Dedifferentiated amniotic fluid mesenchymal stem cell (primary cell): ENCODE results near the gene OPCML.

Source experiments
- DNase-seq: peaks from one replicate; pipeline ENCODE4 v3.0.0-alpha.2; 2016; ENCODE audit errors: extremely low spot score

The OPCML gene

GRCh38 chr11:133232665-133233064 is 299.6 kb downstream of the OPCML start:
- DNase-seq: no peak

GRCh38 chr11:133230431-133230830 is 301.9 kb downstream of the OPCML start:
- DNase-seq: no peak

GRCh38 chr11:133228471-133229329 is 303.6 kb downstream of the OPCML start:
- no peak for DNase-seq

- DNase-seq: no peak
Measured at GRCh38 chr11:133227632-133228111, 304.6 kb downstream of the OPCML start.

- no peak for DNase-seq
Measured at GRCh38 chr11:133224271-133224670, 308.0 kb downstream of the OPCML start.

GRCh38 chr11:133222425-133223330 is 309.6 kb downstream of the OPCML start:
- no peak for DNase-seq

DNA sequence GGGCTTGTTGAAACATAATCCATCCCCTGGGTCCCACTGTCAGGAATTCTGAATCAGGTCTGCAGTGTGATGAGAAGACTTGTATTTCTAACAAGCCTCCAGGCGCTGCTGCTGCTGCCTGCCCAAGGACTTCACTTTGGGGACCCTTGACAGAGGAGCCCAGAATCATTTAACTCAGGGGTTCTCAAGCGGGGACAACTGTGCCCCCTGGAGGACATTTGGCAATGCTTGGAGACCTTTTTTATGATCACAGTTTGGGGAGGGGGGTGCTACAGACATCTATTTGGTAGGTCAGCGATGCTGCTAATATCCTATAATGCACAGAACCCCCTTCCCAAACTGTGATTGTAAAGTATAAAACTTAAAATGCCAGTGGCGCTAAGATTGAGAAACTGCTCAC is 312.8 kb downstream of the OPCML start:
- DNase-seq: no peak

DNA sequence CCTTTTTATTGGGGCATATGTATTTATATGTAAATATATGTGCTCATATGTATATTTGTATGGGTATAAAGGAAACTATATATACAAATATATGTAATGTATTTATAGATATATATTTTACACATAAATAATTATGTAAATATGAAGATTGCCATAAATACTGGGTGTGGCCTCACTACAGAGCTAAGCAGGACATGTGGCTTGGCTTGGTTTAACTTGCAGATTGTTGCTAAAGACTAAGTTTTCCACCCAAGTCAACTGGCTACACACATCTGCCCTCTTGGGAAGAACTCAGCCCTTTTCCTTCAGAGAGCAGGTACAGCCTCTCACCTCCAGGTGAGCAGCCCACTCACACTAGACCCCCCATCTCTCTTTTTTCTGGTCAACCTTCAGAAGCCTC is 315.5 kb downstream of the OPCML start:
- no peak for DNase-seq

DNA sequence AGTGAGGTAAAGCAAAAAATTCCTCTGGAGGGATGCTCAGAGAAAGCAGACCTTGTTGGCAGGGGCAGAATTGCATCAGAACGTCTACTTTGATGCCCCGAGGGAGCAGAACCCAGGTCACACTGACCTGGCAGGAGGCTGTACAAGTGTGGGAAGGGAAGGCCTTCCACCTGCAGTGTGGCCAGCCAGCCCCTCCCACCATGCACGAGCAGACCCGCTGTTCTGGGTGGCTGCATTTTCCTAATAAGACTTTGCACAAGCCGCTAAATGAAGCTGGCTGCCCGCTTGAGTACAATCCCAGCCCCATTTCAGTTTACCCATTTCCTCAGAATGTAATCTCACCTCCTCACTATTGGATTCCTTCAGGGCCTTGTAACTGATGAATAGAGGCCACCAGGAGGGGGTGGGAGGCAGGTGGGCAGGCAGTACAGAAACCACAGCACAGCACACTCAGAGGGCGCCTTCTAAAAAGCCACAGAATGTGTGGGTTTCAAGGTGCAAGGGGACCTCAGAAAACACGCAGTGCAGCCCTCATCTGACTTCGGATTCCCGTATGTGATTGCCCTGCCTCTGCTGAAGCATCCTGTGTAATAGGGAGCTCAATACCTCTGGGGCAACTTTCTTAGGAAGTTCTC is 316.6 kb downstream of the OPCML start:
- DNase-seq: no peak

DNA sequence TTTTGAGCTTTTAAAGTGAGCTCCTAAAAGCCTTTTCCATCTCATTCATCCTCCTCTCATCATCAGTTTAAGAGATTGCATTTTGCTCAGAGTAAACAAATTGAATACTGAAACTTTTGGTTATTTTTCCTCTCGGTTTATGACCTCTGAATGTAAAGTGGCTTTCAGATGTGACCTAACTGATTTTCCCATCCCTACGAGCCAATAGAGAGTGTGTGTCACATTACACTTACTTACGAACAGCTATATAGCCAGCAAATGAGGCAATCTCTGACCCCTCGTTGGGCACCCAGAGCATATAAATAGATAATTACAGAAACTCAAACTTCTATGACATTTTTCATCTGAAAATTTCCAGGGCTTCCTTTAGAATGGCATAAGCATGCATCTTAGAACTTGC is 317.7 kb downstream of the OPCML start:
- no peak for DNase-seq

DNA sequence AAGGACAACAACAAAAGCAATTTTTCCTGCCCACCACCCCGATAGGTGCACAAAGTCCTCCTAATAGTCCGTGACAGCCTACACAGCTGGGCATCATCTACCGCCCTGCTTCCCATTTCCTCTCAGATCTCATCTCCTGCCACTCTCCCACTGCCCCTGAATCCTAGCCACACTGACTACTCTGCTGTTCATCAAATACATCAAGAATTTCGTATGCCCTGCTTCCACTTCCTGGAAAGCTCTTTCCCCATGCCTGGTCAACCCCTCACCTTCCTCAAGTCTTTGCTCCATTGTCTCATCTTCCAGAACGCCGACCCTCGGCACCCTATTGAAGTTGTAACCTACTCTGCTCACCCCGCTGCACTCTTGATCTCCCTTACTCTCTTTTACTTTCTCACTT is 320.1 kb downstream of the OPCML start:
- no peak for DNase-seq

- no peak for DNase-seq
Measured at GRCh38 chr11:133207995-133208394, 324.3 kb downstream of the OPCML start.

DNA sequence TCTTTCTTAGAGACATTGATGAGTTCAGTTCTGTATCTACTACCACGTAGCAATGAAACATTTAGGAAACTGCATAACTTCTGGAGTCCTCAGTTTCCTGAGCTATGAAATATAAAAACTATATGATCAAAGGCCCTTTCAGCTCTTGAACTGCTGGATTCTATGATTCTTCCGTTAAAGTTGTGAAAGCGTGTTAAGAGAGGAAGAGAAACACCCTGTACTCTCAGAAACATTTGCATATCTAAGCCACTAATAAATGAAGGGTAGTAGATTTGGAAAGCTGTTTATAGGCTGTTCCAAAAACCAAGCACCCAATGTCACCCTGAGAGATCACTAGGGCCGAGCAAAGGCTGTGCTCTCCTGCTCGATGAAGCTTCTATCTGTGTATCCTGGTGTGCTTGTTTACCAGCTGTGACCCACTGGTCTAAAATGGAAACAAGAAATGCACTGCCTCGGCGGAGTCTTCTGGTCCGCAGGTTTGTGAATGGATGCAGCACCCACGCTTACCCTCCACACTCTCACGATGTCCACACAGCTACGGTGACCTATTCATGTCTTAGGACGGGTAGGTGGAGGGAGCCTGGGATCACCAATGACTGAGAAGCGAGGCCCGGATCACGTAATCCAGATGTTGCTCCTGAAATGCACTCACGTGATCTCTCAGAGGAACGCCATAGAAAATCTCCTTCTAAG is 325.8 kb downstream of the OPCML start:
- DNase-seq: no peak

DNA sequence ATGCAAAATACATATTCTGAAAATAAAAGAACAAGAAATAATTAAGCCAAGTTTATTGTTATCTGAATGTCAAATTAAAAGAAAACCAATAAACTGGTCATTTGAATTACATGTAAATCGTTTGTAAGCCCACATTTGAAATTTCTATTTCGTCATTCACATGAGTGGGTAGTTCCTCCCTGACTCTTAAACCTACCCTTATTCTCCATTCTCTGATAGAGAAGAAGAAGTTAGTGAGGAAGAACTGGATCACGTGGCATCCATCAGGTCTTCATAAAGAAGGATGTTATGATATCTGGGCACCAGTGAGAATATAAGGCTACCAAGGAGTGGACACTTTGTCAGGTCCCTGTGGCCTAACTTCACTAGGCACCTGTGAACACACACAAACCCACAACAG is 328.1 kb downstream of the OPCML start:
- DNase-seq: no peak

GRCh38 chr11:133202816-133203215 is 329.5 kb downstream of the OPCML start:
- no peak for DNase-seq

GRCh38 chr11:133198438-133198837 is 333.9 kb downstream of the OPCML start:
- no peak for DNase-seq

GRCh38 chr11:133197425-133197824 is 334.9 kb downstream of the OPCML start:
- DNase-seq: no peak

DNA sequence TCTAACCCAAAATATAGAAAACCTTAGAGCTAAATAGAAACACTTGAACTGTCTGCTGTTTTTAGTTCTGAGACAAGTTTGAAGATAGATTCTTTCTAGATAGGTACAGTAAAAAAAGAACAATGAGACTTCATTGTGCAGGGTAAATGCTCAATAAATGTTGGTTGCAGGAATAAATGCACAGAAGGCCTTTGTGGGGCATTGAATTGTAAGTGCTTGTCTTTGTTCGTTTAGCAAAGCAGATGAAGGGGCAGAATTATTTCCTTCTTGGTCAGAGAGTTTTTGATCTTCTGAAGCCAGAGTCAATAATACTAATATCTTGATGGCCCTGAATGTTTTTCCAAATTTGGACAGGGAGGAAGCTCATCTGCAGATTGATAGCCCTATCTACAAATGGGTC is 340.4 kb downstream of the OPCML start:
- no peak for DNase-seq

- no peak for DNase-seq
Measured at GRCh38 chr11:133181667-133182066, 350.6 kb downstream of the OPCML start.

DNA sequence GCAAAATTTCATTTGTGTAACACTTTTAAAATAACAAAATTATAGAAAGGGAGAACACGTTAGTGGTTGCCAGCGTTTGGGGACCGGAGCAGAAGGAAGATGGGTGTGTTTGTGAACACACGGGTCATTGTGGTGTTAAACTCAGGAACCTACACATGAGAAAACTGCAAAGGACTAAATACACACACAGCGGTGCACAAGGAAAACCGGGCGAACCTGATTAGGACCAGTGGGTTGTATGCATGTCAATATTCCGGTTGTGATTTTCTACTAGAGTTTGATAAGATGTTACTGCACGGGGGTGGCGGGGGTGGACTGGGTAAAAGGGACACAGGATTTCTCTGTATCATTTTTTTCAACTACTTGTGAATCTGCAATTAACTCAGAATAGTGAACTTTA is 351.2 kb downstream of the OPCML start:
- no peak for DNase-seq

DNA sequence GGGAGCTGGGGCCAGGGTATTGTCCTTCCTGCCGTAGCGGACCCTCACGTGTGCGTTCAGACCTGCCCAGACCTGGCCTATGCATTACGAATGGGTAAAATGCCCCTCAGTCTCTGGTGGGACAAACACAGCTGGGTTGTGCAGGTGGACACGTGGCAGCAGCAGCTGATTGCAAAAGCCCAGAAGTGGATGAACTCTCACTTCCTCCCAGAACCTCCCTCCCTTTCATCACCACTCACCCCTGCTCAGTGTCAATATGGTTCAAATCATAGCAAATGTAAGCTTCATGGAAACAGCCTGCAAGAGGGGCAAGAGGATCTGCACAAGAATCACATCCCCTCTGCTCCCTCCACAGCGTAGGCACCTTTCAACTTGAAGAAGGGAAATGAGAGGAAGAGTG is 352.1 kb downstream of the OPCML start:
- DNase-seq: no peak

- no peak for DNase-seq
Measured at GRCh38 chr11:133176748-133177147, 355.6 kb downstream of the OPCML start.
